Natural killer cell (primary cell): ENCODE data around the gene C17orf67. TPM values are rescaled to one million over a fixed set of nuclear protein-coding genes. Genes with fewer than 3 reads are reported as not detected.

ENCODE experiments used
- ATAC-seq, 3 donors: fragments of 150-1000 bp in 2 of 3; fragments of 200-7000 bp in 1 of 3; cut with Tn5 transposase; 1 replicate in 1 of 3; 2 replicates in 2 of 3; pipeline ENCODE4 v1.10.0; 2021; ENCODE audit warnings: mild to moderate bottlenecking in 2 of 3, moderate library complexity in 2 of 3
- DNase-seq, 2 donors: peaks; one replicate each; pipeline versions ENCODE4 v3.0.0 to v3.0.0-alpha.2; 2013 to 2021; ENCODE audit warnings: mixed read lengths in 1 of 2
- H3K27ac ChIP-seq: one replicate; pipeline ENCODE4 v1.5.1; 2013; ENCODE audit warnings: mild to moderate bottlenecking, low read length
- H3K27me3 ChIP-seq: one replicate; pipeline ENCODE4 v1.6.1; 2013; ENCODE audit warnings: low read length; ENCODE audit not compliant: control insufficient read depth, insufficient read depth
- H3K36me3 ChIP-seq: one replicate; pipeline ENCODE4 v1.6.1; 2013; ENCODE audit warnings: low read length; ENCODE audit not compliant: control insufficient read depth, insufficient read depth
- H3K4me1 ChIP-seq: one replicate; pipeline ENCODE4 v1.6.1; 2013; ENCODE audit warnings: low read length; ENCODE audit not compliant: control insufficient read depth, insufficient read depth
- H3K4me3 ChIP-seq: one replicate; pipeline ENCODE4 v1.5.1; 2013; ENCODE audit warnings: low read length
- H3K9me3 ChIP-seq: one replicate; pipeline ENCODE4 v1.6.1; 2013; ENCODE audit warnings: low read length; ENCODE audit not compliant: control insufficient read depth, insufficient read depth
- H3K27ac Mint-ChIP-seq, 2 donors: one replicate each; pipeline ENCODE4 v1.8.0; 2022; ENCODE audit warnings: mild to moderate bottlenecking in 2 of 2, mixed read lengths in 2 of 2, moderate library complexity in 1 of 2
- H3K27me3 Mint-ChIP-seq, 2 donors: one replicate each; pipeline ENCODE4 v1.8.0; 2022; ENCODE audit warnings: low read depth in 2 of 2, mixed read lengths in 2 of 2
- H3K36me3 Mint-ChIP-seq: one replicate; pipeline ENCODE4 v1.8.0; 2022; ENCODE audit warnings: mixed read lengths
- H3K4me1 Mint-ChIP-seq, 2 donors: one replicate each; pipeline ENCODE4 v1.8.0; 2022; ENCODE audit warnings: mixed read lengths in 2 of 2
- H3K4me3 Mint-ChIP-seq: one replicate; pipeline ENCODE4 v1.8.0; 2022; ENCODE audit warnings: mild to moderate bottlenecking, moderate library complexity, mixed read lengths
- H3K9me3 Mint-ChIP-seq, 2 donors: one replicate each; pipeline ENCODE4 v1.8.0; 2022; ENCODE audit warnings: mixed read lengths in 2 of 2
- CTCF ChIP-seq: fragments of 200-600 bp; IDR thresholded peaks from one replicate; pipeline ENCODE4 v1.8.0; 2022; ENCODE audit warnings: antibody characterized with exemption
- WGBS: methylation state at CpG from one replicate; pipeline ENCODE4 v1.1.7; 2013; ENCODE audit warnings: missing lambda C conversion rate; ENCODE audit not compliant: insufficient coverage; 5-methylcytosine and 5-hydroxymethylcytosine counted together
- intact Hi-C: fragments of 100-400 bp; cut with micrococcal nuclease; formaldehyde crosslinking; loops from one replicate; pipeline ENCODE4 v1.14.2; 2022
- total RNA-seq, 4 donors: library from RNA; stranded (reverse); fragments of 120-200 nt in 1 of 4; gene quantifications; one replicate each; pipeline versions ENCODE4 v1.2.3 to v1.2.4, GENCODE V29; 2013 to 2022

The C17orf67 gene
- total RNA-seq, 3 donors from 2014 or later (not counting 1 experiment from before 2014, with no cell fraction given) = 3.4 to 4.8 (median 3.5) TPM

GRCh38 chr17:56773124-56773523, 60.6 kb downstream of the C17orf67 start:
- intact Hi-C loops = no loop called here
- Mint-ChIP-seq H3K36me3 (no peaks in the 10 kb centered on the region), H3K27me3 (peaks cover 13 to 18% of the 10 kb centered on the region in 2 donors), H3K4me3 (no peak overlapping the region), H3K4me1 (no peaks in the 10 kb centered on the region), H3K27ac (no peak overlapping the region), H3K9me3 (no peaks in the 10 kb centered on the region)
- no peak overlapping the region for H3K27ac ChIP-seq
- no peak for ATAC-seq
- no peaks in the 10 kb centered on the region for H3K27me3 ChIP-seq
- no peaks in the 10 kb centered on the region for H3K9me3 ChIP-seq
- H3K4me3 ChIP-seq = no peak overlapping the region
- no peaks in the 10 kb centered on the region for H3K4me1 ChIP-seq
- no peaks in the 10 kb centered on the region for H3K36me3 ChIP-seq
- WGBS = 92% methylated on average over 3 of the region's 3 CpGs
- no peak for TF ChIP-seq CTCF
- no peak for DNase-seq

- no peak for ATAC-seq
- DNase-seq = no peak
- WGBS = 88% methylated on average over 8 of the region's 8 CpGs
- H3K36me3 ChIP-seq = no peaks in the 10 kb centered on the region
- no peaks in the 10 kb centered on the region for H3K27me3 ChIP-seq
- Mint-ChIP-seq H3K36me3 (no peaks in the 10 kb centered on the region), H3K27me3 (peaks cover 10 to 11% of the 10 kb centered on the region in 2 donors), H3K9me3 (no peaks in the 10 kb centered on the region), H3K27ac (no peak overlapping the region), H3K4me3 (no peak overlapping the region), H3K4me1 (no peaks in the 10 kb centered on the region)
- H3K4me3 ChIP-seq = no peak overlapping the region
- H3K9me3 ChIP-seq = no peaks in the 10 kb centered on the region
- no peak for TF ChIP-seq CTCF
- intact Hi-C loops = no loop called here
- H3K4me1 ChIP-seq = no peaks in the 10 kb centered on the region
- no peak overlapping the region for H3K27ac ChIP-seq
These were observed 61.3 kb downstream of the C17orf67 start for GRCh38 chr17:56772442-56772841.

GRCh38 chr17:56771975-56772374, 61.7 kb downstream of the C17orf67 start:
- no peak for DNase-seq
- Histone ChIP-seq H3K9me3 (no peaks in the 10 kb centered on the region), H3K36me3 (no peaks in the 10 kb centered on the region), H3K27ac (no peak overlapping the region), H3K4me3 (no peak overlapping the region), H3K27me3 (no peaks in the 10 kb centered on the region), H3K4me1 (no peaks in the 10 kb centered on the region)
- ATAC-seq = no peak
- H3K36me3 Mint-ChIP-seq = no peaks in the 10 kb centered on the region
- no peaks in the 10 kb centered on the region for H3K4me1 Mint-ChIP-seq
- TF ChIP-seq CTCF = no peak
- no peaks in the 10 kb centered on the region for H3K9me3 Mint-ChIP-seq
- intact Hi-C loops = no loop called here
- peaks cover 6% of the 10 kb centered on the region in 2 donors for H3K27me3 Mint-ChIP-seq
- 80% methylated on average over 4 of the region's 4 CpGs for WGBS
- no peak overlapping the region for H3K27ac Mint-ChIP-seq
- no peak overlapping the region for H3K4me3 Mint-ChIP-seq

GRCh38 chr17:56771563-56771962, 62.2 kb downstream of the C17orf67 start:
- ATAC-seq = no peak
- H3K27ac ChIP-seq = no peak overlapping the region
- no peaks in the 10 kb centered on the region for H3K4me1 Mint-ChIP-seq
- no peak overlapping the region for H3K4me3 Mint-ChIP-seq
- no peaks in the 10 kb centered on the region for H3K36me3 ChIP-seq
- no peak overlapping the region for H3K27ac Mint-ChIP-seq
- no peaks in the 10 kb centered on the region for H3K4me1 ChIP-seq
- 87% methylated on average over 2 of the region's 2 CpGs for WGBS
- no peaks in the 10 kb centered on the region for H3K9me3 ChIP-seq
- H3K36me3 Mint-ChIP-seq = no peaks in the 10 kb centered on the region
- no peak for DNase-seq
- no peaks in the 10 kb centered on the region for H3K27me3 ChIP-seq
- intact Hi-C loops = no loop called here
- no peaks in the 10 kb centered on the region for H3K9me3 Mint-ChIP-seq
- H3K4me3 ChIP-seq = no peak overlapping the region
- peaks cover 2 to 3% of the 10 kb centered on the region in 2 donors for H3K27me3 Mint-ChIP-seq
- no peak for TF ChIP-seq CTCF
